Coronary artery (tissue), 2 donors: ENCODE results near the gene TNFRSF21.

Experiments
- DNase-seq: peaks from one replicate; pipeline ENCODE4 v3.0.0-alpha.2; 2017; ENCODE audit warnings: low spot score
- H3K27ac ChIP-seq, 2 donors: fragments of 200-600 bp; sonication (generic); one replicate each; pipeline ENCODE4 v1.5.1; 2016 to 2019
- H3K4me3 ChIP-seq: fragments of 200-600 bp; sonication (generic); 2 replicates; pipeline ENCODE4 v1.5.1; 2016; ENCODE audit warnings: mild to moderate bottlenecking, moderate library complexity
- TF ChIP-seq, protein P1 (sequence below): fragments of 200-600 bp; sonication (generic); IDR thresholded peaks from one replicate; pipeline ENCODE4 v1.5.1; 2019; ENCODE audit warnings: antibody characterized with exemption

The TNFRSF21 gene

DNA sequence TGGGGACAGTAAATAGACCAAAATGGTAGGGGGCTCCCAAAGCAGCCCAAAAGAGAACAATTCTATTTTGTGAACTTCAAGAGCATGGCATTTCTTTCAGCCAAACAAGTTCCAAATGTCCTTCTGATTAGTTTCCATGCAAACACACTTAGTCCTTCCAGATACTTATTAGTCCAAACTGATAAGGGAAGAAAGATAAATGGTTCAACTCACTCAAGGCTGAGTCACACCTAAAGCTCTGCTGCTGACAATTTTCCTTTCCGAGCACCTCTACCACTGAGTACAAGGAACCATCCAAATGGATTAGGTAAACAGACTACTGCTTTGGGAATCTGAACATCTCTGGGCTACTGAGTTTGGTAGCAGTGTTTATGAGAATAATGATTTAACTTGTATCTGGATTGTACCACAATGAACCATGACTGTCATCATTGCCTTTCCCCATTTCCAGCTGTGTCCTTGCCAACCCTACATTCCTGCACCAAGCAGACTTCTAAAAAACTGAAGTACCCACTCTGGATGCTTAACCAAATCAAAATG, 71.2 kb downstream of the TNFRSF21 start:
- TF ChIP-seq, protein P1, sequence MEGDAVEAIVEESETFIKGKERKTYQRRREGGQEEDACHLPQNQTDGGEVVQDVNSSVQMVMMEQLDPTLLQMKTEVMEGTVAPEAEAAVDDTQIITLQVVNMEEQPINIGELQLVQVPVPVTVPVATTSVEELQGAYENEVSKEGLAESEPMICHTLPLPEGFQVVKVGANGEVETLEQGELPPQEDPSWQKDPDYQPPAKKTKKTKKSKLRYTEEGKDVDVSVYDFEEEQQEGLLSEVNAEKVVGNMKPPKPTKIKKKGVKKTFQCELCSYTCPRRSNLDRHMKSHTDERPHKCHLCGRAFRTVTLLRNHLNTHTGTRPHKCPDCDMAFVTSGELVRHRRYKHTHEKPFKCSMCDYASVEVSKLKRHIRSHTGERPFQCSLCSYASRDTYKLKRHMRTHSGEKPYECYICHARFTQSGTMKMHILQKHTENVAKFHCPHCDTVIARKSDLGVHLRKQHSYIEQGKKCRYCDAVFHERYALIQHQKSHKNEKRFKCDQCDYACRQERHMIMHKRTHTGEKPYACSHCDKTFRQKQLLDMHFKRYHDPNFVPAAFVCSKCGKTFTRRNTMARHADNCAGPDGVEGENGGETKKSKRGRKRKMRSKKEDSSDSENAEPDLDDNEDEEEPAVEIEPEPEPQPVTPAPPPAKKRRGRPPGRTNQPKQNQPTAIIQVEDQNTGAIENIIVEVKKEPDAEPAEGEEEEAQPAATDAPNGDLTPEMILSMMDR = no peak
- Histone ChIP-seq H3K27ac (no peak overlapping the region), H3K4me3 (no peak overlapping the region)
- DNase-seq = no peak

DNA sequence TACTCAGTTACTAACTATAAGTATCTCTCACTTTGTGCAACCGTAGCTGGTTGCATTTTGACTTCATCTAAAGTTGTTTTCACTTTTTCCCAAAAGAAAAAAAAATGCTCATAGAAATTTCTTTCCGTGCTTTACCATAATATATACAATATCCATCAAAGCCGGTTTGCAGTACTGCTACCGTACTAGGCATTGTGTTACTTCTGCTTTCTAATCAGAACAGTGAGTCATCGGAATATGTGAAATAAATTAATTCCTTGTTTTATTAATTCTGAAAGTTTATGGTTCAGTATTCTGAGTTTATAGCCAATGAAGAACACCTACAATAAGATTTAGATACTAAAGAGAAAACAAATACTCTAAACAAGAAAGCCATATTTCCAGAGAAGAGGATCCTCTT, 72.5 kb downstream of the TNFRSF21 start:
- no peak for DNase-seq
- Histone ChIP-seq H3K27ac (no peak overlapping the region), H3K4me3 (no peak overlapping the region)
- TF ChIP-seq, protein P1 = no peak

DNA sequence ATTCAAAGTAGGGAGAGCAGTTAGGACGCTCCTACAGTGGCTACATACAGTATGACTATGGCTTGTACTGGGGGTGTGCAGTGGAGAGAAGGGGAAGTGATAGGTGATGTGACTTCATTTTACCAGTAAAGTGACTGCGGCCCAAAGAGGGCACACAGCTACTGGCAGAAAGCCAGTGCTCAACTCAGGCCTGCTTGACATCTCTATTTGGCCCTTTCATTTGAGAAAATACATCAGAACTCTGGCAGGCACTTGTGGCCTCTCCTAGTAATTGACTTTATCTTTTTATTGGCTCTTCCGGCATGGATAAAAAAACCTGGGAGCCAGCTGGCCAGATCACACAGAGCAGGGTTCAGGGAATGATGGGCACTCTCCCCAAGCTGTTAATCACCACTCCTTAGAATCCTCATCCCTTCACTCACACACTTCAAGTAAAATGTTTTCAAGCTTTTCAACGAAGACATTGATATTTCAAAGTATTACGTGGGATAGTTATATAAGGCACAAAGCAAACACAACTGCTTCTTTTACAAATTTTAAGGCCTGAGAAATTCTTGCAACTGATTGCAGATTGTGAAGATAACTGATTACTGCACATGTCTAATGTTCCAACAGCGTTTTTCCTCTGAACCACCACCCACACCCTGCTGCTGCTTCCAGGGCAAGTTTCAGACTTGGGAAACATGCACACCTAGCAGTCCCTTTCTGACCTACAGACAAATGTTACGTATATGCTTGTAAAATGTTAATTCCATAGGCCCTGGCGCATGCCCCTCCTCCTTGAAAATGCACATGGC, 73.5 kb downstream of the TNFRSF21 start:
- DNase-seq = no peak
- no peak overlapping the region for H3K27ac ChIP-seq
- H3K4me3 ChIP-seq = no peak overlapping the region
- TF ChIP-seq, protein P1 = no peak

DNA sequence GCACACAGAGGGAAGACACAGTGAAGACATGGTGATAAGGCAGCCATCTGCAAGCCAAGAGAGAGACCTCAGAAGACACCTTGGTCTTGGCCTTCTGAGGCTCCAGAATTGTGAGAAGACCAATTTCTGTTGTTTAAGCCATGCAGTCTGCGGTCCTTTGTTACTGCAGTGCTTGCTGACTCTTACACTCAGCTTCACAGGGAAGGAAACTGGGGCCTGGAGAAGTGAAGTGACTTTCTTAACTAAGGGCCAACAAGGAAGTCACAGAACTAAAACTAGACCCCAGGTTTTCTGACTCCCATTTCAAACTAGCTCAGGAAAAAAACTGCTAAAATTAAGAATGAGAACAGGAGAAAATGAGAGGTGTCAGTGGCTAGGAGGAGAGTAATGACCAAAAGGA, 74.3 kb downstream of the TNFRSF21 start:
- Histone ChIP-seq H3K4me3 (no peak overlapping the region), H3K27ac (no peak overlapping the region)
- no peak for DNase-seq
- TF ChIP-seq, protein P1 = no peak

DNA sequence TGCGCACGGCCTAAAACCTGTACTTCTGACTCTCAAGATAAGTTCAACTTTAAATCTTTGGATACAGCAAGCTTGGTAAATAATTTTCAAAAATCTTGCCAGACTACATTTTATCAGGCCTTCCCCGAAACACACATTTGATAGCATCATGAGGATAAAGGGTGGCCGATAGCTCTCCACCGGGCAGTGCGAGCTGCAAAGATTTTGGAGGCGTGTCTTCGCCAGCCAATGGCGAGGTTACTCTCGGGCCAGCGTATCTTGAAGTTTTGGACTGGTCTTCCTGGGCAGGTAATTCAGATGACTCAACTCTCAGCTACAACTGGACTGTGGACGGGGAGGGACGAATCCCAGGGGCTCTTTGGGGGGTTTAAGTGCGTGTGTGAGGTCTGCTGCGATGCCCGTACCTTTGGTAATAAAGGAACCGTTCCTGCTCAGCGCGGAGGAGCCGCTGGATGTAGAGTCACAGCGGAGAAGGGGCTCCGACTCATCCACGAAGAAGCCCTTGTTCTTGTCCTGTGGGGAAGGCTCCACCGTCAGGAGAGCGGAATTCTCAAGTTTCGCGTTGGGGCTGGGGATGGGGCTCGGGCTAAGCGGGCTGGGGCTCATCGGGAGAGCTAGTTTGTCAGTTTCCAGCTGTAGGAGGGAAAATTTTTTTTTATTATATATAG, 75.3 kb downstream of the TNFRSF21 start:
- TF ChIP-seq, protein P1 = no peak
- H3K4me3 ChIP-seq = no peak overlapping the region
- DNase-seq = no peak
- no peak overlapping the region for H3K27ac ChIP-seq

DNA sequence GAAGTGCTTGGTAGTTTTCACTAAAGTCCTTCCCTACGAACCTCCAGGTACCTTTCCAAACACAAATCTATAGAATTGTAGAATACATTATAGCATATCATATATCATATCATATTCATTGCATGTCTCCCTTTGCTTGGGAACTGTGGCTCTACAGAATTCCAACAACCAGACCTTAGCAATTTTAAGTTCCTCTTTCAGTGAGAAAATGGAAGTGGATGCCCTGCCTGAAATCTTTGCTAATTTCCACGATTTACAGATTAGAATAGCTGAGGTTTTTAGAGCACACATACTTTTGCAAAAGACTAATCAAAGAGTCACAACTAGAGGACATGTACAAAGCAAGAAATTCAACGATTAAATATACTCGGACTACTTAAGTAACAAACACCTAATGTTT, 78.6 kb downstream of the TNFRSF21 start:
- H3K27ac ChIP-seq = no peak overlapping the region
- no peak for DNase-seq
- TF ChIP-seq, protein P1 = no peak
- H3K4me3 ChIP-seq = no peak overlapping the region
